ENCODE measurements around the gene COPS6.

COPS6 gene

DNA sequence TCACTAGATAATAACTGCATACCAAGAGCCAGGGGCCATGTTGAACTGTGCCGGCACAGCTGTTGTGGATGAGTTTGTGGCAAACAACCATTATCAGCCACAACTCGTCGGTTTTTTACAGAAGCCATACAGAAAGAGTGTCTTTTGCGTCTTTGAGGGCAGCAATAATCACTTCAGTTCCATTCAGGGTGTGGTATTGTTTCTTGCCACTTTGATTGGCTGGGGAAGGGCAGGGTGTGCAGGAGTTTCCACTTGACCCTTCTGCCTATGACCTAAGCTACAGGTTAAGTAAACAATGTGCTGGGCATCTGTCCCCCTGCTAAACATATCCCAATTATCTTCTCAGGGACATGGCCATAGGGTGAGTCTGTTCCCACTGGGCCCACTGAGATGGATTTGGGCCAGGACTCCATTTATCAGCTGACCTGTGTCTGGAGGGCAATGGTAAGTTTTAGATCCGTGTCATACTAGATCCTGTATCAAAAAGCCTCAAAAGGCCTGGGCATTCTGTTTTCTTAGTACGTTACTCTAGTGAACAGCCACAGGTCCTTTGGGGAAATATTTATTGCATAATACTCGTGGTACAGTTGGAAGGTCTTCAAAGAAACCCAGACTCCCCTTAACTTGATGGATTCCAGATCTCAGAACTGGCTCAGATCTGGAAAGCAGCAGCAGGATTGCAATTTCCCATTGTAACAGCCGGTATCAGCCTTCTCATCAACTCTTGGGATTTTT lies 23.1 kb upstream of the COPS6 start:
- TF ChIP-seq, protein P1, sequence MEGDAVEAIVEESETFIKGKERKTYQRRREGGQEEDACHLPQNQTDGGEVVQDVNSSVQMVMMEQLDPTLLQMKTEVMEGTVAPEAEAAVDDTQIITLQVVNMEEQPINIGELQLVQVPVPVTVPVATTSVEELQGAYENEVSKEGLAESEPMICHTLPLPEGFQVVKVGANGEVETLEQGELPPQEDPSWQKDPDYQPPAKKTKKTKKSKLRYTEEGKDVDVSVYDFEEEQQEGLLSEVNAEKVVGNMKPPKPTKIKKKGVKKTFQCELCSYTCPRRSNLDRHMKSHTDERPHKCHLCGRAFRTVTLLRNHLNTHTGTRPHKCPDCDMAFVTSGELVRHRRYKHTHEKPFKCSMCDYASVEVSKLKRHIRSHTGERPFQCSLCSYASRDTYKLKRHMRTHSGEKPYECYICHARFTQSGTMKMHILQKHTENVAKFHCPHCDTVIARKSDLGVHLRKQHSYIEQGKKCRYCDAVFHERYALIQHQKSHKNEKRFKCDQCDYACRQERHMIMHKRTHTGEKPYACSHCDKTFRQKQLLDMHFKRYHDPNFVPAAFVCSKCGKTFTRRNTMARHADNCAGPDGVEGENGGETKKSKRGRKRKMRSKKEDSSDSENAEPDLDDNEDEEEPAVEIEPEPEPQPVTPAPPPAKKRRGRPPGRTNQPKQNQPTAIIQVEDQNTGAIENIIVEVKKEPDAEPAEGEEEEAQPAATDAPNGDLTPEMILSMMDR (conservative IDR thresholded peaks at IDR 0.05; ENCODE audit: low read depth, low read length): no peak
- DNase-seq (ENCODE audit: low read depth): peak; percentile 68
- no peak overlapping the region for H3K4me3 ChIP-seq (ENCODE audit: low read depth, low read length)

DNA sequence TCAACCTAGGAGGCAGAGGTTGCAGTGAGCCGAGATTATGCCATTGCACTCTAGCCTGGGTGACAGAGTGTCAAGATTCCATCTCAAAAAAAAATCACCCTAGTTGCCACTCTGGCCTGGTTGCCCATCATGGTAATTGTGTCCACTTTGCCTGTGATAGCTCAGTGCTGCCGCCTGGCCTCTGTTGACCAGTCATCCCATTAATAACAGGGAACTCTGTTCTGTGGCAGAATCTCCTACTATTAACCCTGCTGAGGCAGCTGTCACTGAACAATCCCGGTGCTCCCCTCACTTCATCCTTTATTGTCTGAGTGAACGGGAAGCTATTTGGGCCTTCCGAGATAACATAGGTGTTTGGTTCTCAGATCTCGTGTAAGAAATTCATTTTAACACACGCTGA lies 21.8 kb upstream of the COPS6 start:
- H3K4me3 ChIP-seq (ENCODE audit: low read depth, low read length): no peak overlapping the region
- DNase-seq (ENCODE audit: low read depth): no peak
- TF ChIP-seq, protein P1 (conservative IDR thresholded peaks at IDR 0.05; ENCODE audit: low read depth, low read length): no peak

DNA sequence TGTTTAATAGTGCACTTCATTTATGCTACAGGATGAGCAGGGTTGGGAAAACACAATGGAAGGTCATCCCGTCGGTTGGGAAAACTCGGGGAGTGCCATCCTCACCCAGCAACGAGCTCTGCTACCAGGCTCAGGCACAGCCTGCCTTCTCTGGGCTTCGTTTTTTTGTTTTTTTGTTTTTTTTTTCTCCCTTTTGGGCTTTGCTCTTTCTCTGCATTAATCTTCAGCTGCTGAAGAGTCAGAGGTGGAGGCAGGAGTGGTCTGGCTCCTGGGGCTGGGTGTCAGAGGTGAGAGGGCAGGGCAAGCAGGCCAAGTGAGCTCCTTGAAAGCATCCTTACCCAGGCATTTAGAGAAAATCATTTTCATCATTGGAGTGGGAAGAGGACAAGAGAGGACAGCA lies 18.8 kb upstream of the COPS6 start:
- H3K4me3 ChIP-seq (ENCODE audit: low read depth, low read length): no peak overlapping the region
- DNase-seq (ENCODE audit: low read depth): no peak
- TF ChIP-seq, protein P1 (conservative IDR thresholded peaks at IDR 0.05; ENCODE audit: low read depth, low read length): no peak

DNA sequence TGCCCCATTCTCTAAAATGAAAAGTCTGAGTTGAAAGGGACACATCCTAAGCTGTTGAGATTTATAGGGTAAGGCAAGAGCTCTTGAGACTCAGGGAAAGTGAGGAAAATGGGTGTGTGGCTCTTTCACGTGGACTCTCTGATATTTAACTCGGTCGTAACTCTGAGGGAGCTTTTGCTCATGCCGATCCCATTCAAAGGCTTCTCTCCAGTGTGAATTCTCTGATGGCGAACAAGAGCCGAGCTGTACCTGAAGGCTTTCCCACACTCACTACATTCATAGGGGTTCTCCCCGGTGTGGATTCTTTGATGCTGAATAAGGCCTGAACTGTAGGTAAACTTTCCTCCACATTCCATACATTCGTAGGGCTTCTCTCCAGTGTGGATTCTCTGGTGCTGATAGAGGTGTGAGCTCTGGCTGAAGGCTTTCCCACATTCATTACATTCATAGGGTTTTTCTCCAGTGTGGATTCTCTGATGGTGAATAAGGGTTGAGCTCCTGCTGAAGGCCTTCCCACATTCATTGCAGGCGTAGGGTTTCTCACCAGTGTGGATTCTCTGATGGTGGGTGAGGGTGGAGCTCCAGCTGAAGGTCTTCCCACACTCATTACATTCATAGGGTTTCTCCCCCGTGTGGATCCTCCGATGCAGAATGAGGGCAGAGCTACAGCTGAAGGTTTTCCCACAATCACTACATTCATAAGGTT lies 17.6 kb upstream of the COPS6 start:
- no peak overlapping the region for H3K4me3 ChIP-seq (ENCODE audit: low read depth, low read length)
- TF ChIP-seq, protein P1 (conservative IDR thresholded peaks at IDR 0.05; ENCODE audit: low read depth, low read length): no peak
- no peak for DNase-seq (ENCODE audit: low read depth)

DNA sequence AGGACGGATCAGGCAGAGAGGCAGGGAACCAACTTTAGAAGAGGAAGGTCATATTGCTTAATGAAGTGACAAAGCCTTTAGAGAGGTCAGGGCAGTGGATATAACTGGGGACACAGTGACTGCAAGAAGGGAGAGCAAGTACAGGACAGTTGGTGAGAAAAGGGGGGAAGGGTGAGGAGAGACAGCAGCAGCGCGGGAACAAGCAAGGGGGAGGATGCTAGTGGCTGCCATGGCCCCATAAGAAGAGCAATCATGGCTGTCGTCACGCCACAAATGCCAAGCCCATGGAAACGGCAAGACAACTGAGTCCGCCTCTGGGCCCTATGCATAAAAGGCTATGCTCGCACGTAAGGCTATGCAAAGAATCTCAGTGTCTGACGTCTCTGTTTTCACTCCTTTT lies 16.3 kb upstream of the COPS6 start:
- no peak overlapping the region for H3K4me3 ChIP-seq (ENCODE audit: low read depth, low read length)
- DNase-seq (ENCODE audit: low read depth): no peak
- TF ChIP-seq, protein P1 (conservative IDR thresholded peaks at IDR 0.05; ENCODE audit: low read depth, low read length): no peak

- no peak for DNase-seq (ENCODE audit: low read depth)
- no peak overlapping the region for H3K4me3 ChIP-seq (ENCODE audit: low read depth, low read length)
- TF ChIP-seq, protein P1 (conservative IDR thresholded peaks at IDR 0.05; ENCODE audit: low read depth, low read length): no peak
These were observed 13.9 kb upstream of the COPS6 start for GRCh38 chr7:100074841-100075240.

DNA sequence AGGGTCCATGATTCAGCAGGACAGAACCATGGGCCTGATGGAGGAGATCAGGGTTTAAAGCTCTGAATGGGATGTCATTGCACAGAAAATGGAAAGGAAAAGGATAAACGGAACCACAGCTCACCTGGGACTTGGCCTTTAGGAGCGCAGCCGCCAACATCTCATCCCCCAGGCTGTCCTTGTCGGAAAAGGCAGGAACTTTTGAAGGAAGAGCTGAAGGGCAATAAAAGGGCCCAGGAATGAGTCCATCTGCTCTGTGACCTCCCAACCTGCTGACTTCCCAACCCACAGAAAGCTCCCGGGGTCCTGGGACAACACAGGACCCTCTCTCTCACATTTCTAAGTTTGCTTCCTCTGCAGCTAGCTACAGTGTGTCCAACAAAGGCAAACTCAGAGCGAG lies 13.4 kb upstream of the COPS6 start:
- no peak for DNase-seq (ENCODE audit: low read depth)
- TF ChIP-seq, protein P1 (conservative IDR thresholded peaks at IDR 0.05; ENCODE audit: low read depth, low read length): no peak
- no peak overlapping the region for H3K4me3 ChIP-seq (ENCODE audit: low read depth, low read length)
